DMS53 treated with DMSO at 0.1 percent for 48 hours (cell line): ENCODE data around the gene LHX6.
A peak's percentile ranks its signal among the peaks of the same experiment; 100 is the strongest.

ENCODE experiments used
- DNase-seq: peaks from one replicate; lab custom pipeline; 2025; ENCODE audit not compliant: unreplicated experiment; lab: John Stamatoyannopoulos, UW

LHX6 gene

GRCh38 chr9:122236681-122237080, 7.9 kb upstream of the LHX6 start:
- DNase-seq = no peak

- DNase-seq = no peak
Measured at GRCh38 chr9:122234022-122234748, 5.4 kb upstream of the LHX6 start.

- DNase-seq = no peak
Measured at GRCh38 chr9:122232796-122233306, 4.1 kb upstream of the LHX6 start.

DNA sequence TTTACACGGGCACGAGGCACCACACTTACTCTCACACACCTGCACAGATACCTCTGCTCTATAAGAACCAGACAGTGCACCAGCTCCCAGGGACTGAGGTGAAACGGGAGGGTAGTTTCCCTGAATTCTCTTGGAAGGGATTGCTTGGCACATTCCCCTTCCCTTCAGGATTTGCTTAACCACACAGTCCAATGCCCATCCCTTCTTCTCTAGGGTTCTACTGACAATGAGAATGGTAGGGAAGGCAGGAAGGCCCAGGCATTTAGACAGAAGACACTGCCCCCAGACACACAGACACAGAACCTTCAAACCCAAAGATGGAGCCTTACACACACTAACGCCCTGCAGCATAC, 704 bp upstream of the LHX6 start:
- no peak for DNase-seq

DNA sequence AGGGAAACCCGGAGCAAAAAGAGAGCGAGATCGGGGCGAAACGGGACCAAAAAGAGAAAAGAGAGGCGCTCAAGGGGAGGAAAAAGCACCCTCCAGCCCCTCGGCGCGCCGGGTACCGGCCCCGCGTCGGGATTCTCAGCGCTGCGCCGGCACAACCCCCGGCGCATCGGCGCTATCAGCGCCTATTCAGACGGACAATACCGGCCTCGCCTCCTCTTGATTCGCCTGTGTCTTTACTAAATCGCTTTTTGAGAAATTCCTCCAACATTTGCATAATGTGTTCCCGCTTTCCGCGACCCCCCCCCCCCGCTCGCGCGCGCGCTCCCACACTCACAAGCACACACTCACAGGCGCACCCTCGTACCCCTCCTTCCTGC, 578 bp downstream of the LHX6 start:
- no peak for DNase-seq

GRCh38 chr9:122227575-122227900, 1.2 kb downstream of the LHX6 start:
- no peak for DNase-seq

DNA sequence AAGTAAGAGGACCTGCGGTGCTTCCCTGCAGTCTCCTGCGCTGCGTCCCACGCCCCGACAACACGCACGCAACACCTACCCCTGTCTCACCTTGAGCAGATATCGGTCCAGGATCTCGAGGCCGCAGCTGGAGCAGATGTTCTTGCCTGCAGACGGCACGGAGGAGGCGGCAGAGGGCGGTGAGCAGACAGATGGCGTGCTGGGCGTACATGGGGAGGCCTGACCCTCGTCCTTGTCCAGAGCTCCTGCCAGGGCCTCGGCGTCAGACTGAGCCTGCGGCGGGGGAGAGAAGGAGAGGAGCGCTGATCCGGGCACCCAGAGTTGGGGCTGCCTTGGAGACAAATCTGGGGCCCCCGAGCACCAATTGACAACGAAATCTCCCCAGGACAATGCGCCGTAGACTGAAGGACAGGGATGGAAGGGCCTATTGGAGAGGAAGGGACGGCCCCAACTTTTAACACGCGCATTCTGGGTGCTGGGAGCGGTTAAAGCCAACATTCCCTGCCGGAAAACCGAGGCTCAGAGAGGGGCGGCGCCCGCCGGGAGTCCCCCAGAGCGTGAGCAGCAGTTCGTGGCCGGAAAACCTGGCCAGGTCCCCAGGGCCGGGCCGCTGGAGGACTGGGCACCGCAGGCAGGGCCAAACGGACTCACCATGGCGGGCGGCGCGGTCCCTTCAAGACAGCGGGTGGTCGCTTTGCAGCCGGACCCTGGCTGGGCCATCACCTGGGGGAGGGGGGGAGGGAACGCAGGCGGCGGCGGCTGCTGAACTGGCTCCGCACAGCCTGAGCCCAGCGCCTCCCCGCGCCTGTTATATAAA, 1.8 kb downstream of the LHX6 start:
- no peak for DNase-seq

DNA sequence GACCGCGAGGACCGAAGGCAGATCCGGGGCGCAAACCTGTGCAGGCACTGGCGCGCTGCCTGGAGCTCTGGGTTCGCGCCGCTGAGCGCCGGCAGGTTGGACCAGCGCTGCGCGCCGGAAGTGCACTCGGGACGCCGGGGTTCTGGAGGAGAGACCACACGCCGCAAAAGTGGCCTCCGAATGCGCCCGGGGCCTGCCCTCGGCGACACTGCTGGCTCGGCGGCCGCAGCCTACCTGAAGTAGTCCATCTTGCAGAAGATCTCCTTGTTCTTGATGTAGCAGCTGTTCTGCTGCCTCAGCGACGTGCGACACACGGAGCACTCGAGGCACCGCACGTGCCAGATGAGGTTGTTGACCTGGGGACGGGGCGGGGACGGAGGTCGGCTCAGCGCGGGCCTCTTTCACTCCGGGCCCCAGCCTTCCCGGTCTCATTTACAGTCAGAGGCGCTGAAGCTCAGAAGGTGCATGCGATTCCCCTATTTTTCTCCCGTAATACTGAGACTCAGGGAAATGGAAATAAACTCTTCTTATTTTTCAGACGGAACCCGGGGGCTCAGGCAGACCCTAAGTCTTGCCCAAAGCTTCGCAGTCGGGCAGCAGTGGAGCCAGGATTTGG, 2.5 kb downstream of the LHX6 start:
- DNase-seq = no peak

DNA sequence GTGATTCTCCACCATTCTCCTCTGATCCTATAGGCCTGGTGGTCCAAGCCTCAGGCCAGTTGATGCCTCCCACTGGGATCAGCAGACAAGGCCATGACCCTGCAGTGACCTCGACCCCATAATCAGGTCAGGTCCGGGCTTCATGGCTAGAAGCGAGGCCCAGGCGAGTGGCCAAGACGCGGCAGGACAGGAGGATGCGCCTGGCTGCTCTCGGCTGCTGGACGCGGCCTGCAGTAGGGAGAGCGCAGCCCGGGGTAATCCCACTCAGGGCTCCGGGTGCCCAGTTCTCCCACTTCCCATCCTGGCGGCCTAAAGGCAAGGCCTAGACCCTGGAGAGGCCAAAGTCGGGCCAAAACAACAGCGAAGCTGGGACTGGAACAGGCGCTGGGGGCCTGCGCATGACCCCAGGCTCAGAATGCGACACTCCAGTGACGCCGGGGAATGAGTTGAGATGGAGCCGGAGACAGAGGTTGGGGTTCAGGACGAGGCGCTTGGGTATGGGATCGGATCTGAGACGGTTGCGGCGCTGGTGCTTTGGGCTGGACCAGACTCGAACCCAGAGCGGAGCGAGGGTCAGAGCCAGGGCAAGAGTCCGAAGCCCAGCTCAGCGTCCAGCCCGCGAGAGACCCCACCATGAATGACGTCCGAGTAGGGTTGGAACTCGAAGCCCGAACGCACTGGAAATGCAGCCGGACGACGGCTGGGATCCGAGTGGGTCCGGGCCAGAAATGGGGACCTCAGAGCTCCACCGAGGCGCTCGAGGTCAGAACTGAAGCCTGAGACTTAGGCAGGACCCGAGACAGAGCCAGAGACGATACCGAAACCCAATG, 3.2 kb downstream of the LHX6 start:
- DNase-seq = no peak

DNA sequence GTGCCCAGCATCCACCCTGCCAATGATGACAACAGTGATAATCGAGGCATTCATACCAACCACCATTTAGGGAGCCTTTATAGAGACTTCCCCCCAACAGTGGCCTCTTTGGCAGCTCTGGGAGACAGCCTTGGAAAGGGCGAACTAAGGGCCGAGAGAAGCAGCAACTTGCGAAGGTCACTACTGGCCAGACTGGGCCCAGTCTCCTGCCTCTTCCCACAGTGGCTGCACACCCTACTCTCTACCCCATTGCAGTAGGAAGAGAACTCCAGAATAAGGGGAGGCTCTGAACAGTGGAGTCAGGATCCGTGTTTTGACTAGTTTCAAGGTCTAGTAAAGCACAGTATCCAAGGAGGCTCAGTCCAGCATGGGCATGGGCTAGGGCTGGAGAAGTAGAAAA, 5.3 kb downstream of the LHX6 start:
- DNase-seq = no peak

- no peak for DNase-seq
Measured at GRCh38 chr9:122222791-122223190, 6.0 kb downstream of the LHX6 start.

DNA sequence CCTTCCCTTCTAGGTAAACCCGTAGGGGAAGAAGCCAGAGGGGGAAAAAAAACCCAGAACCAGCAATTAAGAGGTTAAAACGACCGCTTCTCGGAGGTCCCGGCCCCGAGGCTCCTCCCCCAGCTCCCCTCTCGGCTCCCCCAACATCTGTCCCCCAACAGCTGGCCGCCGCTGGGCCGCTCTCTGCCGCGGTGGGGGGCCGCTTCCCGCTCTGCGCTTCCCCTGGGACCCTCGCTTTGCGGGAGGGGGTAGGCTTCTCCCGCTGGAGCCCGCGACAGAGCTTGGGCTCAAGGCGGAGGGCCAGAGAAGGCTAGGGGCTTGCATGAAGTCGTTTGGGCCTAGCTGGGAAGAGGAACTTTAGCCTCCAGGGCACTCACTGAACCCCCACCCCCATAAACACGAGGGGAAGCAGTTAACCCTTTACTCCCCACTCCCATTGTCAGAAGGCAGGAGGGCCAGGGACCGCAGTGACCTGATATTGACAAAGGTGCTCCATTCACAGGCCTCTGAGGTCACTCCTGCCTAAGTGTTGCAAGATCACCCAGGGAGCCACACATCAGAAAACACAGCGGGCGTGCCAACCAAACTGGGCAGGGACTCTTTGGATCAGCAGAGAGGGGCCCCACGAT, 7.5 kb downstream of the LHX6 start:
- no peak for DNase-seq

DNA sequence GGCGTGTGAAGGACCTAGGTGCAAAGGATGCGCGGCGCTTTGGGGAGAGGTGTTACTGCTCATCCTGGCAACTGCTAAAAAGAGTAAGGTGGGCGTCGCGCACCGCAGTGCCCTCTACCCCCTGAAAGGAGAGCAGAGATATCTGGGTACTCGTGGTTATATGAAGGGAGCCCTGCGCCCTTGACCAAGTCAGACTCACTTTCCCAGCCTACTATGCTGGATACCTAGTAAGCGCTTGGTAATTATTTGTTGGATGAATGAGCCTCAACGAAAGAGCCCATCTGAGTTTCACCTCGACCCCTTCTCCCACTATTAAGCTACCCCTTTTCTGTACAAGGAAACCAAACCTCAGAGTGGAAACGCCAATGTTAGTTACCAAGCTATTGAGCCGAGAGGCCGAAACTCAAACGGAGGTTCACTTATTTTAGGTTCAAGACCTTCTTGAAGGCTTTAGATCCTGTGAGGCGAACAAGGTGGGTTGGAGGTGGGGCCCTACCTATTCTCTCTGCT, 8.0 kb downstream of the LHX6 start:
- DNase-seq = no peak

GRCh38 chr9:122219856-122220672, 8.7 kb downstream of the LHX6 start:
- DNase-seq = no peak

GRCh38 chr9:122218935-122219855, 9.6 kb downstream of the LHX6 start:
- no peak for DNase-seq

GRCh38 chr9:122218071-122218934, 10.5 kb downstream of the LHX6 start:
- DNase-seq = peak; percentile 22

GRCh38 chr9:122217640-122218039, 11.1 kb downstream of the LHX6 start:
- DNase-seq = peak; percentile 24
